Endometrium (tissue), 2 donors: ENCODE data around the gene STEAP4.
A peak's percentile ranks its signal among the peaks of the same experiment; 100 is the strongest.
"Not testable (repeated sequence)": the region's sequence is repeated elsewhere in the genome, so short reads cannot be mapped to it uniquely, and the experiment has no call there.

Experiments used
- FAIRE-seq: peaks from 2 replicates; lab custom pipeline; 2012; peaks lifted over from hg19 to GRCh38; lab: Jason Lieb, UNC
- donor health status: control.
- donor health status: control.

The STEAP4 gene

GRCh38 chr7:88268051-88268450 lies 38.6 kb downstream of the STEAP4 start:
- no peak for FAIRE-seq

GRCh38 chr7:88267421-88267820 lies 39.3 kb downstream of the STEAP4 start:
- FAIRE-seq, result no peak

GRCh38 chr7:88264987-88265386 lies 41.7 kb downstream of the STEAP4 start:
- FAIRE-seq, result not testable (repeated sequence)

- no peak for FAIRE-seq
Measured at GRCh38 chr7:88262562-88262961, 44.1 kb downstream of the STEAP4 start.

GRCh38 chr7:88260719-88261118 lies 46.0 kb downstream of the STEAP4 start:
- FAIRE-seq, result no peak

- no peak for FAIRE-seq
Measured at GRCh38 chr7:88259656-88260380, 46.9 kb downstream of the STEAP4 start.

- not testable (repeated sequence) for FAIRE-seq
Measured at GRCh38 chr7:88258296-88258695, 48.4 kb downstream of the STEAP4 start.

GRCh38 chr7:88256906-88257305 lies 49.8 kb downstream of the STEAP4 start:
- no peak for FAIRE-seq

- FAIRE-seq, result no peak
Measured at GRCh38 chr7:88254721-88255424, 51.8 kb downstream of the STEAP4 start.

- FAIRE-seq, result no peak
Measured at GRCh38 chr7:88253640-88254039, 53.1 kb downstream of the STEAP4 start.

- FAIRE-seq, result no peak
Measured at GRCh38 chr7:88244258-88244657, 62.4 kb downstream of the STEAP4 start.

GRCh38 chr7:88243345-88243909 lies 63.3 kb downstream of the STEAP4 start:
- FAIRE-seq, result peak; percentile 95

GRCh38 chr7:88239852-88240251 lies 66.8 kb downstream of the STEAP4 start:
- no peak for FAIRE-seq

- no peak for FAIRE-seq
Measured at GRCh38 chr7:88233828-88234227, 72.9 kb downstream of the STEAP4 start.

GRCh38 chr7:88230646-88231045 lies 76.0 kb downstream of the STEAP4 start:
- no peak for FAIRE-seq

- FAIRE-seq, result no peak
Measured at GRCh38 chr7:88229302-88229995, 77.2 kb downstream of the STEAP4 start.

GRCh38 chr7:88226886-88227516 lies 79.7 kb downstream of the STEAP4 start:
- FAIRE-seq, result no peak

- no peak for FAIRE-seq
Measured at GRCh38 chr7:88226201-88226600, 80.5 kb downstream of the STEAP4 start.

- no peak for FAIRE-seq
Measured at GRCh38 chr7:88224601-88225275, 82.0 kb downstream of the STEAP4 start.

- no peak for FAIRE-seq
Measured at GRCh38 chr7:88223265-88223664, 83.4 kb downstream of the STEAP4 start.
